Stimulated activated naive CD8-positive, alpha-beta T cell treated with anti-CD3 and anti-CD28 coated beads, Interleukin-15, amount 100 ng/mL, for 72 hours (primary cell): ENCODE results near the gene KLK7.
A peak's percentile ranks its signal among the peaks of the same experiment; 100 is the strongest.
"Not testable (repeated sequence)": the region's sequence is repeated elsewhere in the genome, so short reads cannot be mapped to it uniquely, and the experiment has no call there.

ENCODE experiments used
- ATAC-seq: fragments of 150-1000 bp; cut with Tn5 transposase; 2 replicates; pipeline ENCODE4 v1.10.0; 2021; ENCODE audit warnings: mild to moderate bottlenecking, moderate library complexity
- DNase-seq, 2 donors: peaks; one replicate each; pipeline ENCODE4 v3.0.0; 2021 to 2022
- H3K27ac Mint-ChIP-seq, 2 donors: one replicate each; pipeline ENCODE4 v1.8.0; 2022; ENCODE audit warnings: mild to moderate bottlenecking in 2 of 2, mixed read lengths in 2 of 2, moderate library complexity in 2 of 2
- H3K27me3 Mint-ChIP-seq: one replicate; pipeline ENCODE4 v1.8.0; 2022; ENCODE audit warnings: mixed read lengths
- H3K4me1 Mint-ChIP-seq: one replicate; pipeline ENCODE4 v1.8.0; 2022; ENCODE audit warnings: mild to moderate bottlenecking, mixed read lengths
- H3K4me3 Mint-ChIP-seq, 2 donors: one replicate each; pipeline ENCODE4 v1.8.0; 2022; ENCODE audit warnings: mild to moderate bottlenecking in 2 of 2, mixed read lengths in 2 of 2, moderate library complexity in 1 of 2
- H3K9me3 Mint-ChIP-seq, 2 donors: one replicate each; pipeline ENCODE4 v1.8.0; 2022; ENCODE audit warnings: mixed read lengths in 2 of 2

KLK7 gene

GRCh38 chr19:51000981-51001380 is 17.3 kb upstream of the KLK7 start:
- Mint-ChIP-seq H3K4me3 (no peak overlapping the region), H3K27ac (no peak overlapping the region), H3K27me3 (peaks cover 70% of the 10 kb centered on the region), H3K4me1 (no peaks in the 10 kb centered on the region), H3K9me3 (no peaks in the 10 kb centered on the region)
- no peak for ATAC-seq
- no peak for DNase-seq

DNA sequence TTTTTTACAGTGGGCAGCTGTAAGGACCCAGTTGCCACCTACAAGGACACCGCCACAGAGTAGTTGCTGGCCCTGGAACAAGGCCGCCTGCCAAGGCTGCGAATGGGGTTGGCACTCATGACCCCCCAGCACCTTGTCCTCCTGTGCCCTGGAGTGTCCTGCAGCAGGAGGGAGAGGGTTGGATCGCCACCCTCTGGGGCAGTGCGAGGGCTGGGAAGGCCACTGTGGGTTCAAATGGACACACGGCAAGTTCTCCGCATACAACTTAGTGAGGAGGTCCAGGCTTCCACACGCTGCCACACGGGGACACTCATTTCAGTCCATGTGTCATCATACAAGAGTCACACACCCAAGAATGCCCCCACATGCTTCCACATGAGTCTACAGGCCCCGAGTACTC is 16.7 kb upstream of the KLK7 start:
- Mint-ChIP-seq H3K27me3 (peaks cover 68% of the 10 kb centered on the region), H3K9me3 (no peaks in the 10 kb centered on the region), H3K4me3 (no peak overlapping the region), H3K4me1 (no peaks in the 10 kb centered on the region), H3K27ac (no peak overlapping the region)
- ATAC-seq (no peak), DNase-seq (no peak)

GRCh38 chr19:50998686-50999085 is 15.0 kb upstream of the KLK7 start:
- Mint-ChIP-seq H3K9me3 (no peaks in the 10 kb centered on the region), H3K4me1 (no peaks in the 10 kb centered on the region), H3K27me3 (peaks cover 56% of the 10 kb centered on the region), H3K27ac (no peak overlapping the region), H3K4me3 (no peak overlapping the region)
- ATAC-seq (no peak), DNase-seq (no peak)

- no peak for DNase-seq
- Mint-ChIP-seq H3K27me3 (peaks cover 50% of the 10 kb centered on the region), H3K4me3 (no peak overlapping the region), H3K4me1 (no peaks in the 10 kb centered on the region), H3K9me3 (no peaks in the 10 kb centered on the region), H3K27ac (no peak overlapping the region)
- no peak for ATAC-seq
Observed at GRCh38 chr19:50998061-50998460, 14.3 kb upstream of the KLK7 start.

GRCh38 chr19:50994129-50994528 is 10.4 kb upstream of the KLK7 start:
- Mint-ChIP-seq H3K4me3 (no peak overlapping the region), H3K9me3 (peaks cover 0 to 8% of the 10 kb centered on the region in 2 donors), H3K4me1 (no peaks in the 10 kb centered on the region), H3K27me3 (peaks cover 36% of the 10 kb centered on the region), H3K27ac (no peak overlapping the region)
- no peak for DNase-seq
- no peak for ATAC-seq

DNA sequence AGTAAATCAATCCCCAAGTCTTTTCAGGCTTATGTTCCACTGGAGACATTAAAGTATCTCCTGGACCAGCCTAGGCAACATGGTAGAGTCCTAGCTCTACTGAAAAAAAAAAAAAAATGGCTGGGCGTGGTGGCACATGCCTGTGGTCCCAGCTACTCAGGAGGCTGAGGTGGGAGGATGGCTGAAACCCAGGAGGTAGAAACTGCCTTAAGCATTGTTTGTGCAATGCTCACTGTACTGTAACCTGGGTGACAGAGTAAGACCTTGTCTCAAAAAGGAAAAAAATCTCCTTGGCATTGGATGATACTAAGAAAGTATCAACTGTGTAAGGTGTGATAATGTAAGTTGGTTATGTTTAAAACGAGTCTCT is 8.9 kb upstream of the KLK7 start:
- H3K27me3 Mint-ChIP-seq: peaks cover 34% of the 10 kb centered on the region
- no peak overlapping the region for H3K4me3 Mint-ChIP-seq
- no peak overlapping the region for H3K27ac Mint-ChIP-seq
- H3K4me1 Mint-ChIP-seq: no peaks in the 10 kb centered on the region
- ATAC-seq: no peak
- peaks cover 0 to 8% of the 10 kb centered on the region in 2 donors for H3K9me3 Mint-ChIP-seq
- DNase-seq: no peak

DNA sequence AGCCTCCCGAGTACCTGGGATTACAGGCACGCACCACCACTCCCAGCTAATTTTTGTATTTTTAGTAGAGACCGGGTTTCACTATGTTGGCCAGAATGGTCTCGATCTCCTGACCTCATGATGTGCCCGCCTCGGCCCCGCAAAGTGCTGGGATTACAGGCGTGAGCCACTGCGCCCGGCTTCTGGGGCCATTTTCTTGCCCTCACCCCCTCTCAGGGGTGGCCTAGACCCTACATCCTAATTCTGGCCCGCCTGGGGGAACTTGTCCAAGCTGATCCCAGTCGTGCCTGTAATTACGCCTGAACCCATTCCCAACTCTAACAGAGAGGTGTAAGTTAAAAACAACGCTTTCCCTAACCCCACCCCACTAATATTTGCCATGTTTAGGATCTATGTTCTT is 699 bp upstream of the KLK7 start:
- H3K27ac Mint-ChIP-seq: peak overlapping the region in 1 of 2 donors; percentile 4
- H3K4me3 Mint-ChIP-seq, ATAC-seq, H3K9me3 Mint-ChIP-seq, DNase-seq, H3K4me1 Mint-ChIP-seq: not testable (repeated sequence)
- peaks cover 80% of the 10 kb centered on the region for H3K27me3 Mint-ChIP-seq

DNA sequence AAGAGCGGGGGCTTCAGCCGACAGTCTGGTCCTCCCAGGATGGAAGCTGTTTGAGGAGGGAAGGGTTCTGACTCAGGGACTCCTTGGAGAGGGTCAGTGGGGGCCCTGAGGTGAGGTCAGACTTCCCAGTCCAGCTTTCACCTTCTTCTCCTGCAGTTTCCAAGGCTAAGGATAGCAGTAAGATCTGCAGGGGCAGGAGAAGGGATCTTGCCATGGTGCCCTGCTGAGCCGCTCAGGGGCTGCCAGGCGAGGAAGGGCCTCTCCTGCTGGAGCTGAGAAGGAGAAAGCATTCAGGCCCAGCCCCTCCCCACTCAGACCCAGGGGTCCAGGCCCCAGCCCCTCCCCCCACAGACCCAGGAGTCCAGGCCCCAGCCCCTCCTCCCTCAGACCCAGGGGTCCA is 1.5 kb downstream of the KLK7 start:
- no peak for ATAC-seq
- DNase-seq: no peak
- H3K4me1 Mint-ChIP-seq: no peaks in the 10 kb centered on the region
- peaks cover 84% of the 10 kb centered on the region for H3K27me3 Mint-ChIP-seq
- H3K4me3 Mint-ChIP-seq: no peak overlapping the region
- no peaks in the 10 kb centered on the region for H3K9me3 Mint-ChIP-seq
- no peak overlapping the region for H3K27ac Mint-ChIP-seq

DNA sequence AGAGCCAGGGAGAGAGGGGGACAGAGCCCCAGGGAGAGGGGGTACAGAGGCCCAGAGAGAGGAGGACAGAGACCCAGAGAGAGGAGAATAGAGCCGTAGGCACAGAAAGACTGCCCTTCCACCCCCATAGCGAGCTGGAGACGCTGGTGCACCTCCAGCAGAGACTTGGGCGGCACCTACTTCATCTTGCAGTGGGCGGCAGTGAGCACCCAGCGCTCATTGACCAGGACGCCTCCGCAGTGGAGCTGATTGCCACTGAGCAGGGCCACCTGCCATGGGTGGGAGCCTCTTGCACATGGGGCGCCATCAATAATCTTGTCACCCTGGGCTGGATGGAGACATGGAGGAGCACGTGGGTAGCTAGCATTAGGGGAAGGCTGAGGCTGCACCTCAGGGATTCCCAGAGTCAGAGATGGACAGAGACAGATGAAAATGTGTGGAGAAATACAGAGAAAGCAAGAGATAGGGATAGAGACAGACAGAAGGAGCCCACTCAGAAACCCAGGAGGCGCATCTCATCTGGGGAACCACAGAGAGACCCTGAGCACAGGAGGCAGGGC is 2.0 kb downstream of the KLK7 start:
- ATAC-seq (no peak), DNase-seq (no peak)
- Mint-ChIP-seq H3K4me3 (no peak overlapping the region), H3K27me3 (peaks cover 83% of the 10 kb centered on the region), H3K27ac (no peak overlapping the region), H3K4me1 (no peaks in the 10 kb centered on the region), H3K9me3 (no peaks in the 10 kb centered on the region)

GRCh38 chr19:50980208-50980607 is 3.5 kb downstream of the KLK7 start:
- no peak for ATAC-seq
- no peaks in the 10 kb centered on the region for H3K9me3 Mint-ChIP-seq
- peaks cover 84% of the 10 kb centered on the region for H3K27me3 Mint-ChIP-seq

DNA sequence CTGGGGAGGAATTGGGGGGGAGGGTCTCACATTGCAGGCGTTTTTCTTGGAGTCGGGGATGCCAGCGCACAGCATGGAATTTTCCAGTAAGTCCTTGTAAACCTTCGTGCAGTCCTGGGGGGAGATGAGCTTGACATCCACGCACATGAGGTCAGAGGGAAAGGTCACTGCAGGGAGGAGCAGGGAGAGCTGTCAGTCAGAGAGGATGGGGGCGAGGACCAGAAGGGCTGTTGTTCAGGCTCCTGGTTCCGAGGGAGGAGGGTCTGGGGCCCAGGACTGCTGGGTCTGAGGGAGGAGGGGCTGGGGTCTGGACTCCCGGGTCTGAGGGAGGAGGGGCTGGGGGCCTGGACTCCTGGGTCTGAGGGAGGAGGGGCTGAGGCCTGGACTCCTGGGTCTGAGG is 4.0 kb downstream of the KLK7 start:
- peaks cover 79% of the 10 kb centered on the region for H3K27me3 Mint-ChIP-seq
- no peak overlapping the region for H3K27ac Mint-ChIP-seq

More at GRCh38 chr19:50980208-50980607, 3.5 kb downstream of the KLK7 start:
- H3K4me3 Mint-ChIP-seq: no peak overlapping the region
- no peaks in the 10 kb centered on the region for H3K4me1 Mint-ChIP-seq
- no peak overlapping the region for H3K27ac Mint-ChIP-seq
- DNase-seq: no peak

GRCh38 chr19:50978772-50979390 is 4.8 kb downstream of the KLK7 start:
- H3K27ac Mint-ChIP-seq: no peak overlapping the region
- ATAC-seq (no peak), DNase-seq (no peak)
- H3K9me3 Mint-ChIP-seq: no peaks in the 10 kb centered on the region
- no peak overlapping the region for H3K4me3 Mint-ChIP-seq
- H3K27me3 Mint-ChIP-seq: peaks cover 78% of the 10 kb centered on the region
- H3K4me1 Mint-ChIP-seq: no peaks in the 10 kb centered on the region

More for the DNA sequence above, 4.0 kb downstream of the KLK7 start:
- Mint-ChIP-seq H3K4me1 (no peaks in the 10 kb centered on the region), H3K9me3 (no peaks in the 10 kb centered on the region), H3K4me3 (no peak overlapping the region)
- no peak for DNase-seq
- no peak for ATAC-seq

DNA sequence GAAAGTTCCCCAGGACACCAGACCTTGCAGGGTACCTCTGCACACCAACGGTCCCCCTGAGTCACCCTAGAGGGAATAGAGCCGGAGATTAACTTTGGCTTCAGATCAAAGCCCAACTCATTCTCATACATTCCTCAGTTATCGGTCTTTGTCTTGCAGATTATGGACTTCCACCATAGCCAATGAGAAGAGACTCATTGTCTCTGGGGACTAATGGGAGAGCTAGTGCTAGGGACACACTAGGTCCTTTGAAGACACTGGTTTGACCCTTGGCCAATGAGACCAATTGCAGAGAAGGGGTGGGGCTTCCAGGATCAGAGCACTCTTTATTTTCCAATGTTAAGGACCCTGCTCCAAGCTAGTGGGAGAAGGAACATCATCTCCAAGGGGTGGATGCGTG is 6.1 kb downstream of the KLK7 start:
- no peaks in the 10 kb centered on the region for H3K4me1 Mint-ChIP-seq
- peaks cover 79% of the 10 kb centered on the region for H3K27me3 Mint-ChIP-seq
- DNase-seq (no peak), ATAC-seq (no peak)
- no peaks in the 10 kb centered on the region for H3K9me3 Mint-ChIP-seq
- H3K4me3 Mint-ChIP-seq: no peak overlapping the region
- H3K27ac Mint-ChIP-seq: no peak overlapping the region

DNA sequence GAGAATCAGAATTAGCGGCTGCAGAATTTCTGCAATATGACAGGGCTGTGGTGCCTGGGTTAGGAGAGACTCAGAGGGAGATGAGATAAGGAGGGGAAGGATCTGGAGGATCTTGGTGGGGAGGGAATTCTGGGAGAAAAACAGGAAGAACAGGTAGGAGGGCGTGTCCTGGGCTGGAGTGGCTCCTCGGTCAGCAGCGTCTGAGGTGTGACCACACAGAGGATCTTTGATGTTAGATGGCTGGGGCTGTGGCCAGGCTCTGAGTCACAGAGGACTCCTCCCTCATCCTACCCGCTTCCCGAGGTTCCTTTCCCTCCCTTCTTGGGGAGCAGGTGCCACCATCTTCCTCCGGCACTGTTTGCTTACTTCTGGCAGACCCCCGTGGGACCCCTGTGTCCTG is 8.0 kb downstream of the KLK7 start:
- Mint-ChIP-seq H3K27ac (no peak overlapping the region), H3K4me1 (no peaks in the 10 kb centered on the region), H3K4me3 (no peak overlapping the region)

GRCh38 chr19:50974702-50975556 is 8.8 kb downstream of the KLK7 start:
- Mint-ChIP-seq H3K27ac (no peak overlapping the region), H3K4me1 (no peaks in the 10 kb centered on the region), H3K9me3 (no peaks in the 10 kb centered on the region), H3K27me3 (peaks cover 78% of the 10 kb centered on the region), H3K4me3 (no peak overlapping the region)
- ATAC-seq: no peak
- no peak for DNase-seq

More for the DNA sequence above, 8.0 kb downstream of the KLK7 start:
- peaks cover 78% of the 10 kb centered on the region for H3K27me3 Mint-ChIP-seq
- DNase-seq (no peak), ATAC-seq (no peak)
- H3K9me3 Mint-ChIP-seq: no peaks in the 10 kb centered on the region

GRCh38 chr19:50972795-50973376 is 10.8 kb downstream of the KLK7 start:
- Mint-ChIP-seq H3K27ac (no peak overlapping the region), H3K4me3 (no peak overlapping the region), H3K4me1 (no peaks in the 10 kb centered on the region), H3K9me3 (no peaks in the 10 kb centered on the region), H3K27me3 (peaks cover 64% of the 10 kb centered on the region)
- ATAC-seq (no peak), DNase-seq (no peak)
